BLaER1 treated with 17β-estradiol and CSF1 and Interleukin-3, amounts not matched to agents 10 nM and 100 nM (cell line): ENCODE data around the gene TXNRD2.

Experiments
- H3K27ac ChIP-seq, 11 experiments: shearing (Covaris generic); formaldehyde crosslinking; 2 replicates each; pipeline ENCODE4 v1.8.1; 2022
- H3K27me3 ChIP-seq, 11 experiments: shearing (Covaris generic); formaldehyde crosslinking; 2 replicates each; pipeline ENCODE4 v1.8.1; 2022
- H3K36me3 ChIP-seq, 11 experiments: shearing (Covaris generic); formaldehyde crosslinking; 2 replicates each; pipeline ENCODE4 v1.8.1; 2022
- H3K4me1 ChIP-seq, 10 experiments: shearing (Covaris generic); formaldehyde crosslinking; 2 replicates each; pipeline ENCODE4 v1.8.1; 2022
- H3K4me2 ChIP-seq, 11 experiments: shearing (Covaris generic); formaldehyde crosslinking; 2 replicates each; pipeline ENCODE4 v1.8.1; 2022
- H3K4me3 ChIP-seq, 10 experiments: shearing (Covaris generic); formaldehyde crosslinking; 2 replicates each; pipeline ENCODE4 v1.8.1; 2022
- H3K9ac ChIP-seq, 11 experiments: shearing (Covaris generic); formaldehyde crosslinking; 2 replicates each; pipeline ENCODE4 v1.8.1; 2022
- H3K9me3 ChIP-seq, 11 experiments: shearing (Covaris generic); formaldehyde crosslinking; replicated peaks in 1 of 11; 2 replicates each; pipeline ENCODE4 v1.8.1; 2022
- H4K20me1 ChIP-seq, 11 experiments: shearing (Covaris generic); formaldehyde crosslinking; 2 replicates each; pipeline ENCODE4 v1.8.1; 2022
- Cebpa-rat ChIP-seq, 11 experiments: shearing (Covaris generic); IDR thresholded peaks; 2 replicates each; pipeline ENCODE4 v1.8.1; 2022

The TXNRD2 gene

GRCh38 chr22:19825904-19826618 lies 115.6 kb downstream of the TXNRD2 start:
- Histone ChIP-seq H3K27ac (peak overlapping the region in 6 of 11 experiments; percentile 76 to 88 (median 85); a peak in 9 of 22 replicates), H4K20me1 (peaks cover 0 to 48% (median 19%) of the 10 kb centered on the region in 11 experiments; a peak in 13 of 22 replicates), H3K9ac (peak overlapping the region in 3 of 11 experiments; percentile 57 to 77 (median 73); a peak in 3 of 22 replicates), H3K36me3 (peaks cover 0 to 13% (median 0%) of the 10 kb centered on the region in 11 experiments; a peak in 6 of 22 replicates), H3K4me1 (peaks cover 35 to 56% (median 52%) of the 10 kb centered on the region in 10 experiments), H3K27me3 (no peaks in the 10 kb centered on the region), H3K9me3 (peaks cover 0 to 15% (median 13%) of the 10 kb centered on the region in 11 experiments; a peak in 16 of 22 replicates), H3K4me2 (peak overlapping the region in 7 of 11 experiments; percentile 87 to 95 (median 91); a peak in 11 of 22 replicates), H3K4me3 (no peak overlapping the region)
- no peak for TF ChIP-seq Cebpa-rat (IDR thresholded peaks at IDR 0.05)
